Measurements from ENCODE around the gene KEAP1. TPM values are rescaled to one million over a fixed set of nuclear protein-coding genes. Genes with fewer than 3 reads are reported as not detected.
A peak's percentile ranks its signal among the peaks of the same experiment; 100 is the strongest.

The KEAP1 gene
- total RNA-seq, 4 donors from 2014 or later, result 62.1 to 80.3 (median 69.8) TPM

DNA sequence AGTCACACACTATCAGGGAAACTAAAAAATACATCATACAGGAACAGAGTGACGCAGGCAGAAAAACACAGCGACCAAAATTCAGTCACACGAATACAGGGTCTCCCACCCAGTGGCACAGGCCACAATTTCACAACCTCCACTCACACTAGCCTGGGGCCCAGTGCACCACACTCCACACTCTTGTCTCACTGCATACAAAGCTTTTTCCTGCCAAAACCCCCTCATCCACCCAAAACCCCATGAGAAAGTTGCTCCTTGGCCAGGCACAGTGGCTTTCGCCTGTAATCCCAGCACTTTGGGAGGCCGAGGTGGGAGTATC is 12.9 kb upstream of the KEAP1 start:
- Histone ChIP-seq H3K27me3 (peaks cover 100% of the 10 kb centered on the region), H3K4me1 (peaks cover 0 to 28% (median 4%) of the 10 kb centered on the region in 3 donors), H3K36me3 (no peaks in the 10 kb centered on the region), H3K27ac (no peak overlapping the region), H3K9me3 (no peaks in the 10 kb centered on the region), H3K4me3 (no peak overlapping the region)
- TF ChIP-seq POLR2A (IDR thresholded peaks at IDR 0.05) (no peak), POLR2AphosphoS5 (IDR thresholded peaks at IDR 0.05) (no peak), EP300 (IDR thresholded peaks at IDR 0.05) (no peak)
- TF ChIP-seq, protein P1, sequence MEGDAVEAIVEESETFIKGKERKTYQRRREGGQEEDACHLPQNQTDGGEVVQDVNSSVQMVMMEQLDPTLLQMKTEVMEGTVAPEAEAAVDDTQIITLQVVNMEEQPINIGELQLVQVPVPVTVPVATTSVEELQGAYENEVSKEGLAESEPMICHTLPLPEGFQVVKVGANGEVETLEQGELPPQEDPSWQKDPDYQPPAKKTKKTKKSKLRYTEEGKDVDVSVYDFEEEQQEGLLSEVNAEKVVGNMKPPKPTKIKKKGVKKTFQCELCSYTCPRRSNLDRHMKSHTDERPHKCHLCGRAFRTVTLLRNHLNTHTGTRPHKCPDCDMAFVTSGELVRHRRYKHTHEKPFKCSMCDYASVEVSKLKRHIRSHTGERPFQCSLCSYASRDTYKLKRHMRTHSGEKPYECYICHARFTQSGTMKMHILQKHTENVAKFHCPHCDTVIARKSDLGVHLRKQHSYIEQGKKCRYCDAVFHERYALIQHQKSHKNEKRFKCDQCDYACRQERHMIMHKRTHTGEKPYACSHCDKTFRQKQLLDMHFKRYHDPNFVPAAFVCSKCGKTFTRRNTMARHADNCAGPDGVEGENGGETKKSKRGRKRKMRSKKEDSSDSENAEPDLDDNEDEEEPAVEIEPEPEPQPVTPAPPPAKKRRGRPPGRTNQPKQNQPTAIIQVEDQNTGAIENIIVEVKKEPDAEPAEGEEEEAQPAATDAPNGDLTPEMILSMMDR (IDR thresholded peaks at IDR 0.05), result no peak
- ATAC-seq, result no peak
- 79 to 90% methylated on average over 3 of the region's 5 CpGs for WGBS, 2 donors (ENCODE audit: low coverage in 1 of 2)

DNA sequence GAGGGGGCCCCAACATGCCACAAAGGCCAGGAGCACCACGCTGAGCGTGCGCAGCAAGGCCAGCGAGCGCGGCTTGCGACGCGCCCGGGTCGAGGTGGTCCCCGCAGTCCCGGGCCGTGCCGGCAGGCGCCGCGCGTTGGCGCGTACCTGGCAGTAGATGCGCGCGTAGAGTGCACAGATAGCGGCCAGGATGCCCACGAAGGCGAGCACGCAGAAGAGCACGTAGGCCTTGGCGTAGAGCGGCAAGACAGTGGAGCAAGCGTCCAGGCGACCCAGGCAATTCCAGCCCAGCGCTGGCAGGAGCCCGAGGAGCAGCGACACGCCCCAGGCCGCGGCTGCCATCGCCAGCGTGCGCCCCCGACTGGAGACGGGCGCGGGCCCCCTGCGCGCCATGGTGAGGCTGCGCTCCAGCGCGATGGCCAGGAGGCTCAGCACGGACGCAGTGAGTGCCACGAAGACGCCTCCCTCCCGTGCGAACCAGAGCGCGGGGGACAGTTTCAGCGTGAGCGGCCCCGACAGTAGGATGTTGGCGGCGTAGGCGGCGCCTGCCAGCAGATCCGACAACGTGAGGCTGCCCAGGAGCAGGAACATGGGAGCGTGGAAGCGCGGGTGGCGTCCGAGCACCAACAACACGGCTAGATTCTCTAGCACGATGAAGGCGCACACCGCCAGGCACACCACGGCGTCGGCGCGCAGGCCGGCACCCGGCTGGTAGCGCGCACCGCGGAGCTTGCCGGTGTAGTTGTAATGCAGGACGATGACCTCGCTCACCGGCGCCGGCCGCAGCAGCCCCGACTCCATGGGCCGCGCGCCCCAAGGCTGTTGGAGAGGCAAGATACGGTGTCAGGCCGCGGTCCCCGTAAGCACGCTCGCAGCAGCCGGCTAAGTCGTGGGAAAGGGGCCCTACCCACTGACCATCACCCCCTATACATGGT is 11.3 kb upstream of the KEAP1 start:
- Histone ChIP-seq H3K36me3 (no peaks in the 10 kb centered on the region), H3K9me3 (no peaks in the 10 kb centered on the region), H3K27me3 (peaks cover 100% of the 10 kb centered on the region), H3K27ac (no peak overlapping the region), H3K4me1 (peaks cover 0 to 28% (median 7%) of the 10 kb centered on the region in 3 donors), H3K4me3 (no peak overlapping the region)
- no peak for ATAC-seq
- WGBS, 2 donors (ENCODE audit: low coverage in 1 of 2), result 5% methylated on average over 17 of the region's 107 CpGs; no CpG with 5 or more reads in 1 of the 2 donors
- no peak for TF ChIP-seq POLR2A (IDR thresholded peaks at IDR 0.05)

- Histone ChIP-seq H3K27ac (no peak overlapping the region), H3K36me3 (no peaks in the 10 kb centered on the region), H3K4me1 (peaks cover 0 to 23% (median 7%) of the 10 kb centered on the region in 3 donors), H3K4me3 (no peak overlapping the region), H3K9me3 (no peaks in the 10 kb centered on the region), H3K27me3 (peaks cover 100% of the 10 kb centered on the region)
- ATAC-seq, result no peak
- TF ChIP-seq POLR2AphosphoS5 (IDR thresholded peaks at IDR 0.05) (no peak), EP300 (IDR thresholded peaks at IDR 0.05) (no peak), POLR2A (IDR thresholded peaks at IDR 0.05) (no peak)
- TF ChIP-seq, protein P1 (IDR thresholded peaks at IDR 0.05), result no peak
- 75 to 78% methylated on average over 5 to 7 of the region's 7 CpGs for WGBS, 2 donors (ENCODE audit: low coverage in 1 of 2)
These were observed 10.1 kb upstream of the KEAP1 start for GRCh38 chr19:10513223-10513622.

DNA sequence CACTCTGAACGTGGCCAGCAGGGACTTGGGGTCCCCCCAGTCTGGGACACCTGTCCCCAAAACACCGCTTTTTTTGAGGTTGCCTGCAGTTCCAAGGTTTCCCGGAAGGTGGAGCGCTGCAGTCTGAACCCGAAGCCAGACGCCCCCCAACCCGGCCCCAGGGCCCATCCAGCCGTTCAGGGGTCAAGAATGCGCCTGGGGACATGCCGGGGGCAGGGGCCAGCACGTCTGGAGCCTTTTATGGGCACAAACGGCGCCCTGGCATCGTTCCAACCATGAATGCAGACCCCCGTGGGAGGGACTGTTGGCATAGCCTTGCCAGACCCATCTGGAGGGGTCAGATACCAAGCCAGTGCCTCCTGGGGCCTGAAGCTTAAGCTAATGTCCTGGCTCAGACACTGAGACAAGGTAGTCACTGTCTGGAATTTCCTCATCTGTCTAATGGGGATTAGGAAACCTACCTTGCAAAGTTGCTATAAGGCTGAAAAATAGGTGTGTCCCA is 7.2 kb upstream of the KEAP1 start:
- 0 to 20% methylated on average over 1 of the region's 15 CpGs for WGBS, 2 donors (ENCODE audit: low coverage in 1 of 2)
- Histone ChIP-seq H3K4me1 (peaks cover 0 to 15% (median 3%) of the 10 kb centered on the region in 3 donors), H3K36me3 (no peaks in the 10 kb centered on the region), H3K4me3 (no peak overlapping the region), H3K9me3 (no peaks in the 10 kb centered on the region), H3K27ac (no peak overlapping the region), H3K27me3 (peaks cover 76% of the 10 kb centered on the region)
- TF ChIP-seq, protein P1 (IDR thresholded peaks at IDR 0.05), result peak in 3 of 4 experiments; percentile 13 to 60 (median 35)
- no peak for TF ChIP-seq POLR2AphosphoS5 (IDR thresholded peaks at IDR 0.05)
- ATAC-seq, result no peak

DNA sequence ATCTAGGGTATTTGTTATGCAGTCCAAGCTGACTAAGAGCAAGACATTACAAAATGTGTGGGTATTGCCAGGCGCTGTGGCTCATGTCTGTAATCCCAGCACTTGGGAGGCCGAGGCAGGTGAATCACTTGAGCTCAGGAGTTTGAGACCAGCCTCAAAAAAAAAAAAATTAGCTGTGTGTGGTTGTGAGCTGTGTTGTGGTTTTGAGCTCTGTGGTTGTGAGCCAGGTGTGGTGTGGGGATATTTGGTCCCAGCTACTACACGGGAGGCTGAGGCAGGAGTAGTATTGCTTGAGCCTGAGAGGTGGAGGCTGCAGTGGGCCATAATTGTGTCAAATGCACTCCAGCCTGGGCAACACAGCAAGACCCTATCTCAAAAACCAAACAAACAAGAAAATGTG is 5.6 kb upstream of the KEAP1 start:
- no peak overlapping the region for H3K27ac ChIP-seq
- peaks cover 59% of the 10 kb centered on the region for H3K27me3 ChIP-seq
- WGBS, 2 donors (ENCODE audit: low coverage in 1 of 2), result 87 to 90% methylated on average over 2 to 3 of the region's 3 CpGs
- no peaks in the 10 kb centered on the region for H3K9me3 ChIP-seq
- no peaks in the 10 kb centered on the region for H3K36me3 ChIP-seq
- H3K4me1 ChIP-seq, result peaks cover 0 to 9% (median 3%) of the 10 kb centered on the region in 3 donors
- TF ChIP-seq, protein P1 (IDR thresholded peaks at IDR 0.05), result no peak
- no peak for TF ChIP-seq EP300 (IDR thresholded peaks at IDR 0.05)
- TF ChIP-seq POLR2A (IDR thresholded peaks at IDR 0.05), result no peak
- no peak for TF ChIP-seq POLR2AphosphoS5 (IDR thresholded peaks at IDR 0.05)
- no peak overlapping the region for H3K4me3 ChIP-seq
- ATAC-seq, result no peak
